ENCODE results near the gene ZRANB3.
"Not testable (repeated sequence)": the region's sequence is repeated elsewhere in the genome, so short reads cannot be mapped to it uniquely, and the experiment has no call there.

The ZRANB3 gene

GRCh38 chr2:135530313-135531230 is at the start of gene ZRANB3:
Gene ZRANB3, minus strand, starts transcription at chr2:135531218.
- ATAC-seq: peak; percentile 75 to 81

GRCh38 chr2:135573620-135574019 is 42.6 kb upstream of the ZRANB3 start:
- ATAC-seq: no peak

GRCh38 chr2:135570884-135571283 is 39.9 kb upstream of the ZRANB3 start:
- ATAC-seq: no peak

- peak; percentile 53 to 64 for ATAC-seq
Measured at GRCh38 chr2:135563793-135564192, 32.8 kb upstream of the ZRANB3 start.

- ATAC-seq: no peak
Measured at GRCh38 chr2:135561925-135562324, 30.9 kb upstream of the ZRANB3 start.

- ATAC-seq: no peak
Measured at GRCh38 chr2:135557530-135557929, 26.5 kb upstream of the ZRANB3 start.

- ATAC-seq: no peak
Measured at GRCh38 chr2:135555311-135555710, 24.3 kb upstream of the ZRANB3 start.

GRCh38 chr2:135552887-135553286 is 21.9 kb upstream of the ZRANB3 start:
- ATAC-seq: no peak

GRCh38 chr2:135551356-135551755 is 20.3 kb upstream of the ZRANB3 start:
- no peak for ATAC-seq

- ATAC-seq: no peak
Measured at GRCh38 chr2:135547311-135547710, 16.3 kb upstream of the ZRANB3 start.

GRCh38 chr2:135546436-135546835 is 15.4 kb upstream of the ZRANB3 start:
- ATAC-seq: peak; percentile 41 to 58

- not testable (repeated sequence) for ATAC-seq
Measured at GRCh38 chr2:135533545-135533944, 2.5 kb upstream of the ZRANB3 start.

- ATAC-seq: no peak
Measured at GRCh38 chr2:135532581-135532980, 1.6 kb upstream of the ZRANB3 start.

GRCh38 chr2:135531231-135532197 is 496 bp upstream of the ZRANB3 start, which contains the start of gene R3HDM1:
Gene R3HDM1, plus strand, starts transcription at chr2:135531484. Its CDS starts 73,362 bp downstream, at chr2:135604846.
- ATAC-seq: peak; percentile 85 to 87

GRCh38 chr2:135528006-135528405 is 3.0 kb downstream of the ZRANB3 start:
- no peak for ATAC-seq

- ATAC-seq: no peak
Measured at GRCh38 chr2:135525786-135526185, 5.2 kb downstream of the ZRANB3 start.

- no peak for ATAC-seq
Measured at GRCh38 chr2:135512099-135512498, 18.9 kb downstream of the ZRANB3 start.

- no peak for ATAC-seq
Measured at GRCh38 chr2:135510577-135510976, 20.4 kb downstream of the ZRANB3 start.

- ATAC-seq: no peak
Measured at GRCh38 chr2:135504811-135505210, 26.2 kb downstream of the ZRANB3 start.

GRCh38 chr2:135498588-135498987 is 32.4 kb downstream of the ZRANB3 start:
- not testable (repeated sequence) for ATAC-seq

GRCh38 chr2:135494917-135495316 is 36.1 kb downstream of the ZRANB3 start:
- ATAC-seq: no peak

GRCh38 chr2:135494503-135494902 is 36.5 kb downstream of the ZRANB3 start:
- ATAC-seq: no peak

GRCh38 chr2:135490376-135490775 is 40.6 kb downstream of the ZRANB3 start:
- no peak for ATAC-seq

Data from activated CD4-positive, CD25-positive, alpha-beta regulatory T cell treated with anti-CD3 and anti-CD28 coated beads, Interleukin-2, amount 50 U/mL, for 24 hours (primary cell).